Astrocyte of the spinal cord (primary cell): ENCODE results near the gene TMPRSS9.

ENCODE experiments used
- DNase-seq: peaks from one replicate; pipeline ENCODE4 v3.0.0; 2011; ENCODE audit warnings: low read depth, low spot score
- H3K4me3 ChIP-seq: 2 replicates; pipeline ENCODE4 v1.5.1; 2011; ENCODE audit warnings: low read depth, mild to moderate bottlenecking, low read length, moderate library complexity
- CTCF ChIP-seq: IDR thresholded peaks from 2 replicates; pipeline ENCODE4 v1.5.1; 2012; ENCODE audit warnings: low read depth, mild to moderate bottlenecking, low read length, inconsistent platforms
- in situ Hi-C: cut with HindIII; loops from 2 replicates; pipeline ENCODE4 v1.10.0; 2017; ENCODE audit warnings: low sequenced_read_pairs

The TMPRSS9 gene

GRCh38 chr19:2436384-2436783, 76.3 kb downstream of the TMPRSS9 start:
- DNase-seq = no peak
- H3K4me3 ChIP-seq = no peak overlapping the region
- in situ Hi-C loops = no loop called here
- no peak for TF ChIP-seq CTCF

DNA sequence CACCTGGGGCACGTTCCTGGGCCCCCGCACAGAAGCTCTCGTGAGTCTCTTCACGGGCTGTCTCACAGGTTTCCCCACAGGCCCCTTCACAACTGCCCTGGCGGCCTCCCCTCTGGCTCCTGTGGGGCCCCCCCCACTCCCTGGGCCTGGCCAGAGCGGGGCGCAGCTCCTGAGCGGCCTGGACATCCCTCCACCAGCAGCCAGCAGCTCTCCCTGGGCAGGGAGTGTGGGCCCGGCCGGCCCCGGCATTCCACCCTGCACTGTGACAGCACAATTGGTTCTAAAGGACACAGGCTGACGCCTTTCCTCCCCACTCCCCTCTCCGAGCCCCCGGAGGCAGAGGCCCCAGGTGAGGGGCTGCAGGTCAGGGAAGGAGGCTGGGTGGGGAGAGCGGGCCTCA, 76.9 kb downstream of the TMPRSS9 start:
- in situ Hi-C loops = no loop called here
- no peak for TF ChIP-seq CTCF

GRCh38 chr19:2438178-2438577, 78.1 kb downstream of the TMPRSS9 start:
- in situ Hi-C loops = no loop called here
- TF ChIP-seq CTCF = no peak
- no peak overlapping the region for H3K4me3 ChIP-seq
- DNase-seq = no peak

More for the DNA sequence above, 76.9 kb downstream of the TMPRSS9 start:
- no peak for DNase-seq
- H3K4me3 ChIP-seq = no peak overlapping the region

GRCh38 chr19:2440515-2440914, 80.5 kb downstream of the TMPRSS9 start:
- no peak overlapping the region for H3K4me3 ChIP-seq
- in situ Hi-C loops = no loop called here
- no peak for TF ChIP-seq CTCF
- DNase-seq = no peak

- no peak for DNase-seq
- TF ChIP-seq CTCF = no peak
- in situ Hi-C loops = no loop called here
- H3K4me3 ChIP-seq = no peak overlapping the region
Measured at GRCh38 chr19:2441096-2441752, 81.2 kb downstream of the TMPRSS9 start.

GRCh38 chr19:2443116-2443784, 83.2 kb downstream of the TMPRSS9 start:
- TF ChIP-seq CTCF = no peak
- in situ Hi-C loops = no loop called here
- no peak for DNase-seq
- H3K4me3 ChIP-seq = no peak overlapping the region
